Activated CD4-positive, CD25-positive, alpha-beta regulatory T cell treated with anti-CD3 and anti-CD28 coated beads, Interleukin-2, amount 50 U/mL, for 16 hours (primary cell): ENCODE data around the gene LY6G5B.
"Not testable (repeated sequence)": the region's sequence is repeated elsewhere in the genome, so short reads cannot be mapped to it uniquely, and the experiment has no call there.

Experiments
- DNase-seq: peaks from one replicate; pipeline ENCODE4 v3.0.0-alpha.2; 2020; ENCODE audit warnings: low read depth, low spot score

Gene LY6G5B

DNA sequence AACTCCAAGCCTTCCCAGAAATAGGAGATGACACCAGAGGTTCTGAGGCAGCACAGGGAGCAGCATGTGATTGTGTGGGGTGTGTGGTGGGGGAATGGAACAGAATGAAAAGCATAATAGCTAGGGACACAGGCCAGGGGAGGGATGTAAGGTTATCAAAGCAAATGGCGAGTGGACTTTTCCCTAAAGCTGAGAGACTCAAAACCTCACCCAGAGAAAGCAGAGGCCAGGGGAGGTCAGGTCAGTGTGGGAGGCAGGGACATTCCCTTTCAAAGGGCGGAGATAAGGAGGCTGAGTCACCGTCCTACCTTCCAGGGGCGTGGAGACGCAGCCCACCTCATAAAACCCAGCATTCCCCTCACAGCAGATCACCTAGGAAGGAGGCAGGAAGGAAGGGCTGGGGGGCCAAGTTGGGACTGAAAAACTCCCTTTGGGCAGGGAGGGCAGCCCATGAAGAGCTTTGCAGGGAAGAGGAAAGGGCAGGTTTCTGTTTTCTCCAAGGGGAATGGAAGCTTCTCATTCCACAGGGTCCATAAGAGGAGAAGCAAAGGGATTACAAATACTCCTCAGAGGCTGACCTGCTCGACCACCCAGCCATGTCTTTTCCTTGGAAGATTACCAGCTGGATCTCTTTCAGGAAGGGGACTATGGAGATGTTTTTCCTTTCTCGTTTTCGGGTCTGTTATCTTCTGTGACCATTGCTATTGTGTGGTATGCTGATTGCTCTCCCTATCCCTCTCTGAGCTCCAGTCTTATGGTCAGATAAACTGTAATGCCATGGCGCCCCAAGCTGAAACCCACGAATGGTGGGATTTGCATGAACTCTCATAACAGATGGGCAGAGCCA, 20.7 kb downstream of the LY6G5B start:
- no peak for DNase-seq

DNA sequence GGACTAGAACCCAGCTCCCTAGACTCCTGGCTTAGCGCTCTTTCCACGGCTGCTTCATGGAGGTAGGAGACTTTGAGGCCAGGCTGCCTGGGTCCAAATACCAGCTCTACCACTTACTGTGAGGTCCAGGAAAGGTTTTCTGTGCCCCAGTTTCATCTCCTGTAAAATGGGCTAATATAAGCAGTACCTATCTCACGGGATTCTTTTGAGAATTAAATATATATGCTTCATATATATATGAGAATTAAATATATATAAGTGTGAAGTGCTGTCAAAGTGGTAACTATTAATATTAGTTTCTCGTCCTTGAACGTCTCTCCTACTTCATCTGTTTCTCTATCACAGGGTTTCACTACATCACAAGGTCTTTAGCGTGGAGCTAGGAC, 21.3 kb downstream of the LY6G5B start:
- no peak for DNase-seq

DNA sequence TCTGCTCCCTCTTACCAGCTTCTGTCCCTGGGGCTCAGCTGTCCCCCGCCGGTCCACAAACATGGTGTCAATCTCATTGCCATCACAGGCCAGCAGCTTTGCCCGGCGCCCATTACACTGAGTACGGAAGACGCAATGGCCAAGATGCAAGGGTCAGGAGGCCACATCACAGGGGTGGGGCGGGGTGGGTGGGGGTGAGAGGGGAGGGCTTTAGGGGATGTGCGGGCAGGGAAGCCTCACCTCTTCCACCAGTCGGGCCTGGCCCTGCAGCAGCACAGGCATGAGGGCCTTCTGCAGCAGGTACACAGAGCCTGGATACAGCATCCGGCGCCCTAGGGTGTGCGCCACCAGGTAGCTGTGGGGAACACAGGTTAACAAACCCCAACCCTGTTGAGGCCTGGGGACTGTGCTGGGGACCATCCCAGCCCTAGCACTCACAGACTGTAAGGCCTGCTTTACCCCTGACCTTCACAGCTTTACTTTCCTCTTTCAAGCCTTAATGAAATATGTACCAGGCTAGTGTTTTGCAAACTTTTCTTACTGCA, 21.9 kb downstream of the LY6G5B start:
- no peak for DNase-seq

GRCh38 chr6:31692353-31692752, 22.6 kb downstream of the LY6G5B start:
- DNase-seq: no peak

DNA sequence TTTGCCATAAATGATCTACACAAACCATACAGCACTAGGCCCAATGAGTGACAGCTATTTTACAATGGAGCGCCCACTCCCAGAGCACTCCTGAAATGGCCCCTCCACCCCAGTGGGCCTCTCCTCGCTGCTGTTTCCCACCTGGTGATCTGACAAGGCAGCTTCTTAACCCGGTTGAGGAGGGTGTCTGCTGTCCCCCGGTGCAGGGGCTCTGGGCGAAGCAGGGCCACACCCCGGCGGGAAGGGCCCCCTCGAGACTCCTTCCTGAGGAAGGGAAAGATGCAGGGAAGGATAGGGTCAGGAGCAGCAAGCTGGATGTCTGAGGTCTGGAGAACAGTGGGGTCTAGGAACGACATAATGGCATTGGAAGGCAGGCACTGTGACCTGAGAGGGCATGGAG, 23.1 kb downstream of the LY6G5B start:
- no peak for DNase-seq

GRCh38 chr6:31693535-31693934, 23.8 kb downstream of the LY6G5B start:
- DNase-seq: no peak

GRCh38 chr6:31697555-31697954, 27.8 kb downstream of the LY6G5B start:
- no peak for DNase-seq

GRCh38 chr6:31700740-31701401, 31.1 kb downstream of the LY6G5B start:
- DNase-seq: no peak

GRCh38 chr6:31701666-31702404, 32.1 kb downstream of the LY6G5B start:
- DNase-seq: no peak

- no peak for DNase-seq
These were observed 32.6 kb downstream of the LY6G5B start for GRCh38 chr6:31702405-31702818.

GRCh38 chr6:31702819-31703716, 33.3 kb downstream of the LY6G5B start, which contains the start of gene ABHD16A:
TSS of gene ABHD16A (minus strand) at chr6:31703324. CDS start at chr6:31703281, 43 bp downstream.
- DNase-seq: peak; percentile 91

GRCh38 chr6:31705931-31706330, 36.2 kb downstream of the LY6G5B start:
- no peak for DNase-seq

- DNase-seq: no peak
These were observed 36.8 kb downstream of the LY6G5B start, which contains the start of gene LY6G6F for GRCh38 chr6:31706599-31706998. TSS of gene LY6G6F (plus strand) at chr6:31706866. CDS start at chr6:31706907, 41 bp downstream.

- DNase-seq: no peak
These were observed 37.9 kb downstream of the LY6G5B start for GRCh38 chr6:31707701-31708100.

- no peak for DNase-seq
These were observed 38.4 kb downstream of the LY6G5B start for GRCh38 chr6:31708224-31708623.

- not testable (repeated sequence) for DNase-seq
These were observed 39.4 kb downstream of the LY6G5B start for GRCh38 chr6:31709157-31709556.

DNA sequence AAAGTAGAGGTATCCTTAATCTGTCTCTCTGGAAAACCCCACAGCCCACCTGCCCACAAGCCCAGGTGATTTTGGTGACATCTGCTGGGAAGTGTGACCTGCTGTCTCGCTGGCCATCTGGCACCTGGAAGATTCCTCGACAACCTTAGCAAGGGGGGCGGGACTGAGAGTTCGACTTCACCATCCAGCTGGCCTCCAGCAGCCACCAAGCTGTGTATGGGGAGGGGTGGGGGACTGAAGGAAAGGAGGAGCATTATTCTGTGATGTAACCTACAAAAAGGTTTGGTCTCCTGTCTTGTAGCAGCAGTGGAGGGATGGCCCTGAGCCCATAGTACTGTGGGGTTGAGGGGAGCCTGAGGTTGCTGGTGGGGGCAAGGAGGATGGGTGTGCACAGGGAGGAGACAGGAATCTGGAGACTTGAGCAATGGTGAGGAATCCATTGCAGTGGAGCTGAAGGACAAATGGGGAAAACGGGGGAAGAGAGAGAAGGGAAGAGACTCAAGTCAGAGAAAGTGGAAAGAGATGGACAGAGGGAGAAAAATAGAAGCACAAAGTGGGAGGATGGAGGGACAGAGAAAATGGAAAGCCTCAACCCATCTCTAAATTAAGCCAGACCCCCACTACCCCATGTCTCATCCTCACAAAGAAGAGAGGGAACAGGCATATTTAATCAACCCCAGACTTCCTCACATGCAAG, 40.9 kb downstream of the LY6G5B start:
- no peak for DNase-seq

- no peak for DNase-seq
These were observed 41.5 kb downstream of the LY6G5B start for GRCh38 chr6:31711233-31711632.

GRCh38 chr6:31712296-31712695, 42.5 kb downstream of the LY6G5B start:
- DNase-seq: no peak

- DNase-seq: no peak
These were observed 43.7 kb downstream of the LY6G5B start for GRCh38 chr6:31713465-31713864.
